NCI-H69 (cell line): ENCODE measurements around the gene POLRMT.
"Not testable (repeated sequence)": the region's sequence is repeated elsewhere in the genome, so short reads cannot be mapped to it uniquely, and the experiment has no call there.

ENCODE experiments used
- DNase-seq: peaks from one replicate; lab custom pipeline; 2025; lab: John Stamatoyannopoulos, UW

The POLRMT gene

GRCh38 chr19:647566-648284 is 14.4 kb upstream of the POLRMT start:
- DNase-seq, result no peak

- DNase-seq, result no peak
Measured at GRCh38 chr19:646779-647565, 13.6 kb upstream of the POLRMT start.

GRCh38 chr19:645912-646778 is 12.8 kb upstream of the POLRMT start:
- no peak for DNase-seq

- DNase-seq, result no peak
Measured at GRCh38 chr19:644789-645188, 11.5 kb upstream of the POLRMT start.

GRCh38 chr19:644363-644762 is 11.0 kb upstream of the POLRMT start:
- DNase-seq, result no peak

GRCh38 chr19:643736-644135 is 10.4 kb upstream of the POLRMT start:
- DNase-seq, result no peak

GRCh38 chr19:642767-643727 is 9.7 kb upstream of the POLRMT start:
- DNase-seq, result no peak

GRCh38 chr19:641702-642101 is 8.4 kb upstream of the POLRMT start:
- DNase-seq, result no peak

GRCh38 chr19:640606-641189 is 7.4 kb upstream of the POLRMT start:
- no peak for DNase-seq

- no peak for DNase-seq
Measured at GRCh38 chr19:640161-640558, 6.8 kb upstream of the POLRMT start.

GRCh38 chr19:639253-640160 is 6.2 kb upstream of the POLRMT start, which contains the start of gene FGF22:
FGF22 (plus strand) TSS chr19:639879; CDS start chr19:639926, 47 bp downstream.
- DNase-seq, result peak; percentile 90

- no peak for DNase-seq
Measured at GRCh38 chr19:638906-639252, 5.5 kb upstream of the POLRMT start.

- no peak for DNase-seq
Measured at GRCh38 chr19:634975-635652, 1.8 kb upstream of the POLRMT start.

- DNase-seq, result peak; percentile 46
Measured at GRCh38 chr19:633786-634639, 676 bp upstream of the POLRMT start.

- DNase-seq, result peak; percentile 51
Measured at GRCh38 chr19:632579-633067, 714 bp downstream of the POLRMT start.

- DNase-seq, result no peak
Measured at GRCh38 chr19:629961-630714, 3.2 kb downstream of the POLRMT start.

GRCh38 chr19:629515-629914 is 3.8 kb downstream of the POLRMT start:
- DNase-seq, result not testable (repeated sequence)
